Measurements from ENCODE around the gene MTR.
"Not testable (repeated sequence)": the region's sequence is repeated elsewhere in the genome, so short reads cannot be mapped to it uniquely, and the experiment has no call there.

The MTR gene

GRCh38 chr1:236904892-236905741 is 110.0 kb downstream of the MTR start:
- WGBS, 2 experiments (ENCODE audit: insufficient coverage in 2 of 2) = 94 to 97% methylated on average over 4 of the region's 5 CpGs
- H3K36me3 ChIP-seq (ENCODE audit: control insufficient read depth, insufficient read depth, low read length) = peaks cover 23% of the 10 kb centered on the region
- H3K4me1 ChIP-seq (ENCODE audit: control insufficient read depth, insufficient read depth, low read length, poor library complexity, severe bottlenecking) = peaks cover 19% of the 10 kb centered on the region
- peaks cover 10% of the 10 kb centered on the region for H3K9me3 ChIP-seq (ENCODE audit: control insufficient read depth, low read length)
- H3K27ac ChIP-seq (ENCODE audit: low read depth, low read length, severe bottlenecking) = no peak overlapping the region
- no peak overlapping the region for H3K4me3 ChIP-seq (ENCODE audit: extremely low read depth, insufficient read depth, low read length, poor library complexity, severe bottlenecking)

GRCh38 chr1:236907205-236907604 is 112.1 kb downstream of the MTR start:
- H3K4me1 ChIP-seq (ENCODE audit: control insufficient read depth, insufficient read depth, low read length, poor library complexity, severe bottlenecking) = peaks cover 19% of the 10 kb centered on the region
- H3K36me3 ChIP-seq (ENCODE audit: control insufficient read depth, insufficient read depth, low read length) = peaks cover 4% of the 10 kb centered on the region
- H3K4me3 ChIP-seq (ENCODE audit: extremely low read depth, insufficient read depth, low read length, poor library complexity, severe bottlenecking) = no peak overlapping the region
- WGBS, 2 experiments (ENCODE audit: insufficient coverage in 2 of 2) = 35 to 77% methylated on average over 2 to 7 of the region's 7 CpGs
- H3K27ac ChIP-seq (ENCODE audit: low read depth, low read length, severe bottlenecking) = peak overlapping the region; percentile 33
- H3K9me3 ChIP-seq (ENCODE audit: control insufficient read depth, low read length) = peaks cover 10% of the 10 kb centered on the region

- no peaks in the 10 kb centered on the region for H3K36me3 ChIP-seq (ENCODE audit: control insufficient read depth, insufficient read depth, low read length)
- peaks cover 10% of the 10 kb centered on the region for H3K9me3 ChIP-seq (ENCODE audit: control insufficient read depth, low read length)
- 84 to 100% methylated on average over 1 to 2 of the region's 2 CpGs for WGBS, 2 experiments (ENCODE audit: insufficient coverage in 2 of 2)
- H3K4me3 ChIP-seq (ENCODE audit: extremely low read depth, insufficient read depth, low read length, poor library complexity, severe bottlenecking) = no peak overlapping the region
- no peak overlapping the region for H3K27ac ChIP-seq (ENCODE audit: low read depth, low read length, severe bottlenecking)
- peaks cover 19% of the 10 kb centered on the region for H3K4me1 ChIP-seq (ENCODE audit: control insufficient read depth, insufficient read depth, low read length, poor library complexity, severe bottlenecking)
These were observed 113.6 kb downstream of the MTR start for GRCh38 chr1:236908669-236909068.

- WGBS, 2 experiments (ENCODE audit: insufficient coverage in 2 of 2) = 98 to 100% methylated on average over 4 of the region's 7 CpGs
- H3K27ac ChIP-seq (ENCODE audit: low read depth, low read length, severe bottlenecking); H3K36me3 ChIP-seq (ENCODE audit: control insufficient read depth, insufficient read depth, low read length); H3K4me3 ChIP-seq (ENCODE audit: extremely low read depth, insufficient read depth, low read length, poor library complexity, severe bottlenecking): not testable (repeated sequence)
- Histone ChIP-seq H3K9me3 (ENCODE audit: control insufficient read depth, low read length) (peaks cover 13% of the 10 kb centered on the region), H3K4me1 (ENCODE audit: control insufficient read depth, insufficient read depth, low read length, poor library complexity, severe bottlenecking) (peaks cover 13% of the 10 kb centered on the region)
These were observed 116.0 kb downstream of the MTR start for GRCh38 chr1:236911047-236911446.

- Histone ChIP-seq H3K27ac (ENCODE audit: low read depth, low read length, severe bottlenecking) (no peak overlapping the region), H3K4me1 (ENCODE audit: control insufficient read depth, insufficient read depth, low read length, poor library complexity, severe bottlenecking) (no peaks in the 10 kb centered on the region), H3K4me3 (ENCODE audit: extremely low read depth, insufficient read depth, low read length, poor library complexity, severe bottlenecking) (no peak overlapping the region), H3K9me3 (ENCODE audit: control insufficient read depth, low read length) (peaks cover 8% of the 10 kb centered on the region), H3K36me3 (ENCODE audit: control insufficient read depth, insufficient read depth, low read length) (no peaks in the 10 kb centered on the region)
- WGBS, 2 experiments (ENCODE audit: insufficient coverage in 2 of 2) = 83% methylated on average over 1 of the region's 2 CpGs; no CpG with 5 or more reads in 1 of the 2 experiments
These were observed 118.4 kb downstream of the MTR start for GRCh38 chr1:236913371-236914037.

- H3K36me3 ChIP-seq (ENCODE audit: control insufficient read depth, insufficient read depth, low read length) = no peaks in the 10 kb centered on the region
- no peaks in the 10 kb centered on the region for H3K4me1 ChIP-seq (ENCODE audit: control insufficient read depth, insufficient read depth, low read length, poor library complexity, severe bottlenecking)
- WGBS, 2 experiments (ENCODE audit: insufficient coverage in 2 of 2) = no CpG with 5 or more reads among the region's 2 CpGs
- H3K9me3 ChIP-seq (ENCODE audit: control insufficient read depth, low read length) = peaks cover 3% of the 10 kb centered on the region
- H3K27ac ChIP-seq (ENCODE audit: low read depth, low read length, severe bottlenecking) = no peak overlapping the region
- H3K4me3 ChIP-seq (ENCODE audit: extremely low read depth, insufficient read depth, low read length, poor library complexity, severe bottlenecking) = no peak overlapping the region
These were observed 119.3 kb downstream of the MTR start for GRCh38 chr1:236914375-236914774.

GRCh38 chr1:236916131-236916800 is 121.2 kb downstream of the MTR start:
- Histone ChIP-seq H3K4me3 (ENCODE audit: extremely low read depth, insufficient read depth, low read length, poor library complexity, severe bottlenecking) (no peak overlapping the region), H3K4me1 (ENCODE audit: control insufficient read depth, insufficient read depth, low read length, poor library complexity, severe bottlenecking) (no peaks in the 10 kb centered on the region), H3K27ac (ENCODE audit: low read depth, low read length, severe bottlenecking) (no peak overlapping the region), H3K9me3 (ENCODE audit: control insufficient read depth, low read length) (peaks cover 3% of the 10 kb centered on the region), H3K36me3 (ENCODE audit: control insufficient read depth, insufficient read depth, low read length) (no peaks in the 10 kb centered on the region)
- 85 to 87% methylated on average over 2 to 4 of the region's 5 CpGs for WGBS, 2 experiments (ENCODE audit: insufficient coverage in 2 of 2)

GRCh38 chr1:236917448-236917847 is 122.4 kb downstream of the MTR start:
- WGBS, 2 experiments (ENCODE audit: insufficient coverage in 2 of 2) = 80% methylated on average over 1 of the region's 1 CpG; no CpG with 5 or more reads in 1 of the 2 experiments
- H3K4me1 ChIP-seq (ENCODE audit: control insufficient read depth, insufficient read depth, low read length, poor library complexity, severe bottlenecking) = no peaks in the 10 kb centered on the region
- no peak overlapping the region for H3K4me3 ChIP-seq (ENCODE audit: extremely low read depth, insufficient read depth, low read length, poor library complexity, severe bottlenecking)
- no peaks in the 10 kb centered on the region for H3K36me3 ChIP-seq (ENCODE audit: control insufficient read depth, insufficient read depth, low read length)
- H3K27ac ChIP-seq (ENCODE audit: low read depth, low read length, severe bottlenecking) = no peak overlapping the region
- peaks cover 3% of the 10 kb centered on the region for H3K9me3 ChIP-seq (ENCODE audit: control insufficient read depth, low read length)

GRCh38 chr1:236920286-236920894 is 125.3 kb downstream of the MTR start:
- peaks cover under 1% of the 10 kb centered on the region for H3K9me3 ChIP-seq (ENCODE audit: control insufficient read depth, low read length)
- H3K36me3 ChIP-seq (ENCODE audit: control insufficient read depth, insufficient read depth, low read length) = no peaks in the 10 kb centered on the region
- H3K4me1 ChIP-seq (ENCODE audit: control insufficient read depth, insufficient read depth, low read length, poor library complexity, severe bottlenecking) = no peaks in the 10 kb centered on the region
- H3K4me3 ChIP-seq (ENCODE audit: extremely low read depth, insufficient read depth, low read length, poor library complexity, severe bottlenecking) = no peak overlapping the region
- 90 to 100% methylated on average over 1 to 2 of the region's 3 CpGs for WGBS, 2 experiments (ENCODE audit: insufficient coverage in 2 of 2)
- H3K27ac ChIP-seq (ENCODE audit: low read depth, low read length, severe bottlenecking) = no peak overlapping the region

GRCh38 chr1:236921610-236922009 is 126.5 kb downstream of the MTR start:
- H3K4me3 ChIP-seq (ENCODE audit: extremely low read depth, insufficient read depth, low read length, poor library complexity, severe bottlenecking) = no peak overlapping the region
- 82 to 100% methylated on average over 1 to 2 of the region's 3 CpGs for WGBS, 2 experiments (ENCODE audit: insufficient coverage in 2 of 2)
- H3K4me1 ChIP-seq (ENCODE audit: control insufficient read depth, insufficient read depth, low read length, poor library complexity, severe bottlenecking) = no peaks in the 10 kb centered on the region
- no peaks in the 10 kb centered on the region for H3K9me3 ChIP-seq (ENCODE audit: control insufficient read depth, low read length)
- H3K27ac ChIP-seq (ENCODE audit: low read depth, low read length, severe bottlenecking) = no peak overlapping the region
- no peaks in the 10 kb centered on the region for H3K36me3 ChIP-seq (ENCODE audit: control insufficient read depth, insufficient read depth, low read length)

All from mesodermal cell (in vitro differentiated cells).